OCI-LY1 (cell line): ENCODE results near the gene AP3M1.

Source experiments
- CTCF ChIP-seq: fragments of 200-600 bp; sonication (generic), shearing (Covaris generic); IDR thresholded peaks from 2 replicates; pipeline ENCODE4 v1.5.1; 2017; ENCODE audit warnings: mild to moderate bottlenecking, antibody characterized with exemption, low read length, moderate library complexity, mixed read lengths
- EZH2 ChIP-seq: fragments of 200-600 bp; sonication (generic), shearing (Covaris generic); IDR thresholded peaks from 2 replicates; pipeline ENCODE4 v1.8.0; 2017; ENCODE audit warnings: borderline replicate concordance, mixed run types, mild to moderate bottlenecking, antibody characterized with exemption, low read length, moderate library complexity, mixed read lengths

GRCh38 chr10:74079028-74079935 is 71.3 kb downstream of the AP3M1 start:
- TF ChIP-seq CTCF (no peak), EZH2 (no peak)
